Loucy (cell line): Measurements from ENCODE around the gene SCFD2.

Source experiments
- H2AFZ ChIP-seq: fragments of 200-600 bp; sonication (generic); 2 replicates; pipeline ENCODE4 v1.6.0; 2016; ENCODE audit warnings: antibody characterized with exemption, mild to moderate bottlenecking, low read length, moderate library complexity
- H3F3A ChIP-seq: fragments of 200-600 bp; 2 replicates; pipeline ENCODE4 v1.6.0; 2016; ENCODE audit warnings: antibody characterized with exemption, low read depth, mild to moderate bottlenecking
- H3K27me3 ChIP-seq: fragments of 200-600 bp; sonication (generic); 2 replicates; pipeline ENCODE4 v1.6.1; 2014; ENCODE audit warnings: low read length, mild to moderate bottlenecking; ENCODE audit not compliant: insufficient read depth, poor library complexity, severe bottlenecking
- H3K36me3 ChIP-seq: fragments of 200-600 bp; sonication (generic); 2 replicates; pipeline ENCODE4 v1.6.1; 2016; ENCODE audit warnings: low read length; ENCODE audit not compliant: insufficient read depth
- H3K4me1 ChIP-seq: fragments of 200-600 bp; sonication (generic); 2 replicates; pipeline ENCODE4 v1.5.1; 2014; ENCODE audit warnings: low read length, mild to moderate bottlenecking; ENCODE audit not compliant: insufficient read depth, poor library complexity, severe bottlenecking
- H3K4me2 ChIP-seq: fragments of 200-600 bp; sonication (generic); 2 replicates; pipeline ENCODE4 v1.6.0; 2014; ENCODE audit warnings: antibody characterized with exemption, low read length, low read depth, mild to moderate bottlenecking; ENCODE audit not compliant: poor library complexity, severe bottlenecking
- H3K4me3 ChIP-seq: fragments of 200-600 bp; sonication (generic); 2 replicates; pipeline ENCODE4 v1.5.1; 2014; ENCODE audit warnings: low read length, mild to moderate bottlenecking, mixed read lengths; ENCODE audit not compliant: poor library complexity, severe bottlenecking
- H3K79me2 ChIP-seq: fragments of 200-600 bp; sonication (generic); 2 replicates; pipeline ENCODE4 v1.6.1; 2014; ENCODE audit warnings: low read length; ENCODE audit not compliant: insufficient read depth
- H3K9ac ChIP-seq: fragments of 200-600 bp; sonication (generic); 2 replicates; pipeline ENCODE4 v1.6.0; 2014; ENCODE audit warnings: mild to moderate bottlenecking, low read depth, low read length, moderate library complexity; ENCODE audit not compliant: poor library complexity, severe bottlenecking
- H3K9me2 ChIP-seq: fragments of 200-600 bp; sonication (generic); replicated peaks from 2 replicates; pipeline ENCODE4 v1.6.1; 2016; ENCODE audit warnings: low read depth, low read length, mixed read lengths
- H3K9me3 ChIP-seq: fragments of 200-600 bp; sonication (generic); 2 replicates; pipeline ENCODE4 v1.6.1; 2014; ENCODE audit warnings: mild to moderate bottlenecking, antibody characterized with exemption, low read length, low read depth; ENCODE audit not compliant: insufficient read depth
- H4K20me1 ChIP-seq: fragments of 200-600 bp; sonication (generic); 2 replicates; pipeline ENCODE4 v1.6.0; 2014; ENCODE audit warnings: antibody characterized with exemption, low read length, mild to moderate bottlenecking; ENCODE audit not compliant: insufficient read depth, poor library complexity, severe bottlenecking
- CTCF ChIP-seq: fragments of 200-600 bp; sonication (generic); conservative IDR thresholded peaks from 2 replicates; pipeline ENCODE4 v1.5.1; 2014; ENCODE audit warnings: mild to moderate bottlenecking, antibody characterized with exemption, low read length
- EZH2phosphoT487 ChIP-seq: fragments of 200-600 bp; IDR thresholded peaks from 2 replicates; pipeline ENCODE4 v1.6.1; 2018; ENCODE audit warnings: antibody characterized with exemption, mild to moderate bottlenecking, moderate library complexity, borderline replicate concordance

SCFD2 gene

GRCh38 chr4:53116954-53117353 is 248.9 kb downstream of the SCFD2 start:
- no peaks in the 10 kb centered on the region for H3K36me3 ChIP-seq
- no peaks in the 10 kb centered on the region for H3K79me2 ChIP-seq
- no peak overlapping the region for H3K4me2 ChIP-seq
- H3K4me3 ChIP-seq: no peak overlapping the region
- H3K9me3 ChIP-seq: no peaks in the 10 kb centered on the region; the same call in 1 of the 2 replicates
- no peak overlapping the region for H3K9ac ChIP-seq
- H3F3A ChIP-seq: no peaks in the 10 kb centered on the region
- H3K9me2 ChIP-seq: no peaks in the 10 kb centered on the region
- H3K27me3 ChIP-seq: no peaks in the 10 kb centered on the region
- H4K20me1 ChIP-seq: no peaks in the 10 kb centered on the region
- no peak overlapping the region for H2AFZ ChIP-seq
- peaks cover 11% of the 10 kb centered on the region for H3K4me1 ChIP-seq
- TF ChIP-seq EZH2phosphoT487 (no peak), CTCF (no peak)

- TF ChIP-seq EZH2phosphoT487 (no peak), CTCF (no peak)
- Histone ChIP-seq H3K4me1 (peaks cover 6% of the 10 kb centered on the region), H3K9me2 (no peaks in the 10 kb centered on the region), H2AFZ (no peak overlapping the region), H3K36me3 (no peaks in the 10 kb centered on the region), H3F3A (no peaks in the 10 kb centered on the region), H4K20me1 (no peaks in the 10 kb centered on the region), H3K4me3 (no peak overlapping the region), H3K27me3 (no peaks in the 10 kb centered on the region), H3K79me2 (no peaks in the 10 kb centered on the region), H3K9ac (no peak overlapping the region), H3K9me3 (no peaks in the 10 kb centered on the region; the same call in 1 of the 2 replicates), H3K4me2 (no peak overlapping the region)
Observed at GRCh38 chr4:53113431-53114225, 252.2 kb downstream of the SCFD2 start.

- H3K27me3 ChIP-seq: no peaks in the 10 kb centered on the region
- H3K36me3 ChIP-seq: no peaks in the 10 kb centered on the region
- H4K20me1 ChIP-seq: no peaks in the 10 kb centered on the region
- no peak for TF ChIP-seq CTCF
- no peak for TF ChIP-seq EZH2phosphoT487
- no peaks in the 10 kb centered on the region for H3K9me3 ChIP-seq
- no peak overlapping the region for H3K9ac ChIP-seq
- no peak overlapping the region for H3K4me3 ChIP-seq
- no peak overlapping the region for H2AFZ ChIP-seq
- H3K4me1 ChIP-seq: no peaks in the 10 kb centered on the region
- no peak overlapping the region for H3K4me2 ChIP-seq
- no peaks in the 10 kb centered on the region; the same call in 1 of the 2 replicates for H3K9me2 ChIP-seq
- H3F3A ChIP-seq: no peaks in the 10 kb centered on the region
- no peaks in the 10 kb centered on the region for H3K79me2 ChIP-seq
Observed at GRCh38 chr4:53105313-53105712, 260.5 kb downstream of the SCFD2 start.
